GM18867 (cell line): ENCODE results near the gene ZBTB26.

Experiments
- ATAC-seq: cut with Tn5 transposase; IDR thresholded peaks from one replicate; pipeline ENCODE4 v1.9.1; 2021; ENCODE audit warnings: mild to moderate bottlenecking, moderate library complexity; ENCODE audit not compliant: unreplicated experiment

ZBTB26 gene, protein sequence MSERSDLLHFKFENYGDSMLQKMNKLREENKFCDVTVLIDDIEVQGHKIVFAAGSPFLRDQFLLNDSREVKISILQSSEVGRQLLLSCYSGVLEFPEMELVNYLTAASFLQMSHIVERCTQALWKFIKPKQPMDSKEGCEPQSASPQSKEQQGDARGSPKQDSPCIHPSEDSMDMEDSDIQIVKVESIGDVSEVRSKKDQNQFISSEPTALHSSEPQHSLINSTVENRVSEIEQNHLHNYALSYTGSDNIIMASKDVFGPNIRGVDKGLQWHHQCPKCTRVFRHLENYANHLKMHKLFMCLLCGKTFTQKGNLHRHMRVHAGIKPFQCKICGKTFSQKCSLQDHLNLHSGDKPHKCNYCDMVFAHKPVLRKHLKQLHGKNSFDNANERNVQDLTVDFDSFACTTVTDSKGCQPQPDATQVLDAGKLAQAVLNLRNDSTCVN

DNA sequence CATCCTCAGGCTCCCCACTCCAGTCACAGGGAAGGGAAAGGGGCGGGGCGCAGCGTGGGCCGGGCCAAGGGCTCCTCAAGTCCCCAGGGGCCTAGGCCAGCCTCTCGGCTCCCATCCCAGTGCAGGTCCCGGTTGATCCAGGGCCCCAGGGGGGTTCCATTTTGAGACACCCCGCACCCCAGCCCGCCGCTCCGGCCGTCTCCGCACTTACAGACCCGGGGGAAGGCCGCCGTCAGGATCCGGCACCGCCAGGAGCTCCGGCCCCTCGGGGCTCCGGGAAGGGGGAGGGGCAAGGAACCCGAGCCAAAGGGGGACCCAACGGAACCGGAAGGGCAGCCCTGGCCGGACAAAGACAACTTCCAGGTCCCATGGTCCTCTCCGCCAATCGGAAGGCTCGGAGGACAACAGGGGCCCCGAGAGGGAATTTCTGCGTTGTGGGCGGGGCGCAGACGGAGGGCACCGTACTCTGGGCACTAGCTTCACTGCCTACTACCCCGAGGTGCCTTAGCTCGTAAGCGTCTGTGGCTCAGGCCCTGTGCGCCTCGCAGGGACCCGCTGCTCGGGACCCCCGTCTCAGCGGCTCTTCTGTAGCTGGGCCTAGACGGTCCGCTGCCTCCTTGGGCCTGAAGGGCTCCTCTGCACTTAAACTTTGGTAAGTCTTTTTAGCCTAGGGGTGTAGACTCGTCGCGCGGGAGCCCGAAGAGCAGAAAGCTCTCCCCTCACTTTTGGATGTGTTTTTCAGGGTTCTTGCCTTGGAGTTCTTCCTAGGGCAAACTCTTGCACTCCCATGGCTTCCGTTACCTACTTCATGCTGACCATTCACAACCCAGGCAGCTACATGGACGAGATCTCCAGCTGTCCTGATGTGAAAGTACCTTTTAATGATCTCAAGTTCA, at the start of gene ZBTB26:
Gene ZBTB26, minus strand, starts transcription at position 287 of the 896 bp plus-strand sequence. CDS start 11,578 bp downstream, outside the sequence.
- ATAC-seq = peak; percentile 97

DNA sequence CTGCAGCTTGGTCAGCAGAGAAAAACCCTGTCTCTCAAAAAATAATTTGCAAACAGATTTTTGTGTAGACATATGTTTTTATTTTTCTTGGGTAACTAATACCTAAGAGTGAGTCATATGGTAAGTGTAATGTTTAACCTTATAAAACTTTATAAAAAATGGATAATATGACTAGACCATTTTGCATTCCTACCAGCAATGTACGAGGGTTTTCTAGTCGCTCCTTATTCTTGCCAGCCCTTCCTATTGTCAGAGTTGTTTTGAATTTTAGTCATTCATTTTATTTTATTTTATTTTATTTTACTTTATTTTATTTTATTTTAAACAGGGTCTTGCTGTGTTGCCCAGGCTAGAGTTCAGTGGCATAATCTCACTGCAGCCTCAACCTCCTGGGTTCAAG, 47.3 kb upstream of the ZBTB26 start:
- ATAC-seq = no peak

DNA sequence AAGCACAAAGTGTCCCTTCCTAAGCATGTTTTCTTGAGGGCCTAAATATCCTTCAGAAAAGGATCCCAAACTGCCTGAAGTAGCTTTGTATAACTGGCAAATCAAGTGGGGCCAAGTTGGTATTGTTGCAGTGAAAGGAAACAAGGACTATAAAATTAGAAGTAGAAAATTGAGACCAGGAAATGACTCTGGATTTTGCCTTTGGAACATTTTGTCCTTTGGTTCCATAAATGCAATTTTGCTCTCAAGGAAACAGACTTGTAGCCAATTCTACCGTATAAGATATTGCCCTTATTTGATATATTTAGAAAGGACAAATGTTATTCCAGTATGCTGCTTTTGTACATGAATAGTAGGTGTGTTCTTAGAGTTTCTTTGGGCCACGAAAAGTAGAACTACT, 43.9 kb upstream of the ZBTB26 start:
- ATAC-seq = no peak

DNA sequence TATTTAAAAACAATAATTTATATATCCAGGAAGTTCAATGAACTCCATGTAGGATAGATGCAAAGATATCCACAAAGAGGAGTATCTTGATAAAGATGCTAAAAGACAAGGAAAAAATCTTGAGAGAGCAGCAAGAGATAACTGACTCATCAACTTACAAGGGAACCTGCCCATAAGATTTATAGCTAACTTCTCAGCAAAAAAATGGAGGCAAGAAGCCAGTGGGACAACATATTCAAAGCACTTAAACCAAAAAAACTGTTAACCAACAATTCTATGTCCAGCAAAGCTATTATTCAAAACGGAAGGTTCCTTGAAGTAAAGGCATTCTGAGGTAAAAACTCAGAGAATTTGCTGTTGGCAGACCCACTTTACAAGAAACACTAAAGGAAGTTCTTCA, 29.8 kb upstream of the ZBTB26 start:
- no peak for ATAC-seq

DNA sequence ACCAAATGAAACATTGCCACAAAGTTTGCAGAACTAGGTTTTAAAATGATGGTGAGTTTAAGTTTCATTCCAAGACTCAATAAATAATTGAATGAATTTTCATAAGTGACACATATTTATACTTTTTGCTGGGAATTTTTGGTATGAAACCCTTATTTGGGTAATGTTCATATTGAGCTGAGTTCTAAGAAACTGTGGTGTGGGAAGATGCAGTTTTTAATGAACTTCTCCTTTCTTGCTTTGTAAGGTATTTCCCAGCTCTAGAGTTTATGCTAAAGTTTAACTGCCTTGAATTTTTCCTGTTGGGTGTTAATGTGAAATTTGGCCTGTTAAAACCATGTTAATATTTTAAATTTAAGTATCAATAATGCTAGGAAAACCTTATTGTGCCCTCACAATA, 24.6 kb upstream of the ZBTB26 start:
- ATAC-seq = no peak

DNA sequence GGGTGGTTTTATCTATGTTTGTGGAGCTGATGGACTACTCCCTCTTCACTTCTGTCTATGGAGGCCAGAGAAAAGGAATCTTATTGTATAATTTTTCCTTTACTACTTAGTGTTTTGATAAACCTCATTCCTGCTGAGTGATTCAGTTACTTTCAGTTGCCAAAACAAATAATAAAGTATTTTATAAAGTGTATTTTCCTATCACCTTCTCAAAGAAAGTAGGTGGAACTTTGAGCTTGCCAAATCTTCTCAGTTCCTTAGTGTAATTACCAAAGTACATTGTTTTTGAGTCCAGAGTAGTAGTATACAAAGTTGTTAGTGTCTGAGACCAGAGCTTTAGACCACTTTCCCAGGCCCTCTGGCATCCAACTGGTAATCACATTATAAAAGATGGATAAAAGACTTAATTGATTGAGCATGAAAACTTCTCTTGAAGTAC, 23.0 kb upstream of the ZBTB26 start:
- no peak for ATAC-seq

DNA sequence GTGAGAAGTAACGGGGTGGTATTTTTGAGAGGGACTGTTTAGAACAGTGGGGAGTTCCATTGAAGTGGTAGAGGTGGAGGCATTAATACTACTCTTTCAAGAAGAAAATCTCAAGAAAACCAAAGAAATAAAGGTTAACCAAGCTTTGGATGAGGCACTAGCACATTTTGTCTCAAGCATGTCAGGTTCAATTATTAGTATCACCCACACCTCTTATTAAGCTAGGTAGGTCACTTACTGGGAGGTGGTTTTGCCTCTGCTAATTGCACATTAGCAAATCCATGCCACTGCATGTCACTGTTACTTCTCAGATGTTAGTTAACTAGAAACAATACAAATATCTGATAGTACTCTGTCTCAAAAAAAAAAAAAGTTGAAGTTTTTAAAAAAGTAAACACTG, 19.7 kb upstream of the ZBTB26 start:
- ATAC-seq = no peak

DNA sequence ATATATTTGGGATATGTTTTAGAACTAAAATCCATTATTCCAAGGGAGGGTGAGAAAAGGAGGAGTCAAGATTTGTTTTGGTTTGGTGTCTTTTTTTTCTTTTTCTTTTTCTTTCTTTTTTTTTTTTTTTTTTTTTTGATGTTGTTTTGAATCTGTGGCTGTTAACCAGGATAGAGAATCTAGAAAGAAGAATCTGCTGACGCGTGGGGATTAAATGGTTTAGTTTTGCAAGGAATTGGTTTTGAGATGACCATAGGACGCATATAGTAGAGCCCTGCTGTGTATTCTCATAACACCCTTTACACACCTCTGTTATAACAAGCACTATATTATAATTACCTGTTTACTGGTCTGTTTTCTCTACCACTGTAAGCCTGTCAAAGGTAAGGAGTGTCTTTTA, 19.0 kb upstream of the ZBTB26 start:
- ATAC-seq = no peak

DNA sequence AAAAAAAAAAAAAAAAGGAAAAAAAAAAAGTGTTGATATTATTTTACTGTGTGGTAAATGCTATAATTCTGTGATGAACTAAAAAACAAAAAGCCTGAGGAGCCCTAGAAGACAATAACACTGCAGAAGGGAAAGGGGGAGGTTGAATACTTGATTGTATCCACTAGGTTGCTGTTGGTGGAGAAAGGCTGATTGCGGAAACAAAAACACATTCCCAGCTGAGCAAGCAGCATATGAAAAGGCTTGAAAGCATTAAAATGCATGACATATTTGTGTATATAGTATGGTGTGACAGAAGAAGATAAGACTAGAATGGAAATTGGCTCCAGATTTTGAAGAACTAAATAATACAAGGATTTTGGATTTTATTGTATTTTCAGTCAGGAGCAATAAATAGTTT, 18.4 kb upstream of the ZBTB26 start:
- ATAC-seq = no peak

DNA sequence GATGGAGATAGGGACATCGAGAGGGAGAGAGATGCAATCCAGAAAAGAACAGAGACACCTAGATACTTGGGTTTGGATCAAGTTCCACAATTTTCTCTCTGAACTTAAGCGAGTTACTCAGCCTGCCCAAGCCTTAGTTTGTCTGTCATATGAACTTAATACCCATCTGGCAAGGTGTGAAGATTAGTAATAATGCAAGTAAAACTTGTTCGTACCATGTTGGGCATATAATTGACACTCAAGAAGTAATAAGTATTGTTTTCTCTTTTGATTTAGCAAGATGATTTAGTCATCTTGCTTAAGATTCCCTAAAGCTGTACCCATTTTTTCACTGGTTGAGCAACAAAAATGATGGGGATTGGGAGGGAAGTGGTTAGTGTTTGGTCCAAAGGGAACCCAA, 17.0 kb upstream of the ZBTB26 start:
- ATAC-seq = peak; percentile 58

DNA sequence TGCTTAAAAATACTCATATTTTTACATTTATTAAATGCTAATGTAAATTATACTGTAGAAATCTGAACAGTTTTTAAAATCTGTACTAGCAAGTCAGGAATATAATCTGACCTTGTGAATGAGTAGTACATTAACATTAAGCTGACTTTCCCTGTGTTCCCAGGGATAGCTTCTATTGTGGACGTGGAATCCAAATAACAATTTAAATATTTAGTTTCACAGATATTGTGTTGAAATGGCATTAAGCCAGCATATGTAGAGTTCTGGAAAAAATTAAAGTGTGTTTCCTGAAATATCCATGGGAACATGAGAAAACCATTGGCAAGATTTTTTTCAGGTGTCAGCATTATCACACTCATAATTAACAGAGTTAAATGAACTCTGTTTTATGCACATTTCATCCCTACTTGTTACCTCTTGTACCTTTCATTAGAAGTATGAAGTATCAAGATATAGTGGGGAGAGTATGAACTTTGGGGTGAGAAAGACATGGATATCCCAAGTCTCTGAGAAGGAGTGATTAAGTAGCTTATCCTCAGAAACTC, 15.2 kb upstream of the ZBTB26 start:
- ATAC-seq = no peak

DNA sequence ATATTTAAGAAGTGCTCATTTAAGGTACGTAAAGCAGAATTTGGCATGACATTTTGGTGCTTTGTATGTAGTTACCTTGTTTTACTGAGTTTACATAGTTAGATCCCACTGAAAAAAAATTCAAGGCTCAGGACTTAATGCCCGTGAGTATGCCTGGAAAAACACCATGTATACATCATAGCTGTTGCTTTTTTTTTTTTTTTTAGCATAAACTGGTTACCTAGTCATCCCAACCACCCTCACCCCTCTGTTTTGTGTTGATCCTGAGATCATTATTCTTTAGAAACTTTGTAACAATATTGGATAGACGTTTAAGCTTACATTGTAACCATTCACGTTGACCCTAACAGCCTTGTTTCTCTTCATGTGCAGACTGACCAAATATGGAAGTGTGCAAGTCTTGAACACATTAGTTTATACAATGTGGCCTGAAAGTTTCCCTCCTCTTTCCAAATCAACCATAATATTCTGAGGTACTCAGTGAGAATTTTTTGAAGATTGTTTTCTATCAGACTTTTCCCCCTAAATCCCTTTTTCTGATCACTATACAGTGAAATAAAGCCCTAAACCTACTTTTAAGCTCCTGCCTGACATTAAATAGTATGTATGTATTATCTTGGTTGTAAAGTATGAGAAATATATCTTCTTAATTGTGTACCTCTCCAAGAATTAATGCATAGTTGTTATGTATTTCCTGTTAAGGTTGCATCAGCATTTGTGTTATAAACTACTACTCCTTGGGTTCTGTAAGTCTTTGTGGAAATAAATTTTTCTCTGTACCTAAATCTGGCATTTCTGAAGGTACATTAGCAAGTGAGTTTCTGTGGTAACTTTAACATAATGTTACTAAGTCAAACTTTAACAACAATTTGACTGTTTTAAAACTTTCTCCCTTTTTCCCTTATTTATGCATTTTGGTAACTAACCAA, 13.9 kb upstream of the ZBTB26 start:
- ATAC-seq = no peak

DNA sequence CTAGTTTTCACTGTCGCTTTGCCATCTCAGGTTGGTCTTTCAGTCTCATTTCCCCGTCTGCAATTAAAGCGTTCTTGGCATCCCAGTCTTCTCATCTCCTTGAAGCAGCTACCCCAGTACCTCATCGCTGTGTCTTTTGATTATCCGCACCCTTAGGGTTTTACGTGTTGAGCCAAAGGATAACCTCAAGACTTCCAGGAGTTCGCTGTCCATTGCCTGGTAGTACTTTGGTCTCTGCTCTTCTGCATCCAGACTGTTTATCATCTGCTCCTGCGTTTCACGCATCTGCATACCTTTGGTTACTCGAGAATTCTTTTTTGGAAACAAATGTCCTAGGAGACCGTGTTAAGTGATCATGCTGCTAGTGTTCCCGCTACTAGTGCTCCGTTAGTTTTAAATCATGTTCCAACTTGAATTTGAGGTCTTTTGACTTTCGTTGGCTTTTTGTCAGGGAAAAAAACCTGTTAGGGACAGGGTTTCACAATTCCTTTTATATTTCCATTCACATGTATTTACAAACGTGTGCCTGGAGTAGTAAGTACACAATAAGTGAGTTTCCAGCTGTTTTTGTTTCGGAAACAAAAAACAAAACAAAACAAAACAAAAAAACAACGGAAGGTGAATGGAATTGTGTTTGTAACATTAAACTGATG, 10.4 kb upstream of the ZBTB26 start:
- ATAC-seq = no peak

DNA sequence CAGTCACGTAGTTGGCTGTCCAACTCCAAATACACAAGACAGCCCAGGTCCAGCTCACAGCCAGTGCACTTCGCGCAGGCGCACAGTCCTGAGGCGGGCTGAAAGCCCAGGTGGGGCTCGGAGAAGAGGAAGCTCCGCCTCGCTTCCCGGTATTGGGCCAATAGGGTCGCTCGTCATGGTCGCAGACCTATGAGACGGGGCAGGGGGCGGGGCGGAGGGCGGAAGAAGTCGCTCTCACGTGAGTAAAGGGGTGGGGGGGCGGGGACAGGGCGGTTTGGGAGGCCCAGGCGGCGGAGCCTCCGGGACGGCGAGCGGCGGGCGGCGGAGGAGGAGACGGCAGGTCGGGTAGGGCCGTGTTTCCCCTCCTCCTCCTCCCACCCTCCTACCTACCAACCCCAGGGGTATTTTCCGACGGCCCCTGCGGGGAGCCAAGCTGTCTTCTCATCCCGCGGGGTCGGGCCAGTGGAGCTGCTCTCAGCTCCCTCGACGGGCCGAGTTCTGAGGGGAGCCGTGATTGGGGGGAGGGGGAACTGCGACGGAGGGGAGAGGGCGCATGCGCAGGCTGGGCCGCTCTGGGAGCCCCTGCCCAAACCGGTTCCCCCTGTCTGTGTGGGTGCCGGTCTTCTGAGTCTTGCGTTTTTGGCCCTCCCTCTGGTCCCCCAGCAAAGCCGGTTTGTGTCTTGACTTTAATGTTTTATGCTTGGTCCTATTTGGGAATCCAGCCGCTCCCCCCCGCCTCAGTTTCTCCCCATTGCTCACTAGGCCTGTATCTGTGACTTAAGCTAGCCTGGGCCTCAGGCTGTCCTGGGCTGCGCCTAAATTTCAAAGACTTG, 9.7 kb upstream of the ZBTB26 start, which contains the start of gene RABGAP1:
Gene RABGAP1, plus strand, starts transcription at position 272 of the 833 bp plus-strand sequence. CDS start 16,040 bp downstream, outside the sequence.
- ATAC-seq = peak; percentile 97

DNA sequence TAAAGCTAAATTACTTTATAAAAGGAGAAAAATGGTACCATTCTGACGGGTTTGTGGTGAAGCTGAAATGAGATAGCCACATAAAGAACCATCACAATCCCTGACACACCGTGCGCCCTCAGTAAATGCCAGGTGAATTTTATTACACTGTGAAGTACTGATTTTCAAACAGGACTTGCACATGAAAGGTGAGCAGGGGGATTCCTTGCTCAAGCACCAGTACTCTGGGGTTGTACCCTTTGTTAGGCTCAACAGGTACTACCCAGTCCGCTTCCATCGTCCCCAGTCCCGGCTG, 9.1 kb upstream of the ZBTB26 start:
- no peak for ATAC-seq

DNA sequence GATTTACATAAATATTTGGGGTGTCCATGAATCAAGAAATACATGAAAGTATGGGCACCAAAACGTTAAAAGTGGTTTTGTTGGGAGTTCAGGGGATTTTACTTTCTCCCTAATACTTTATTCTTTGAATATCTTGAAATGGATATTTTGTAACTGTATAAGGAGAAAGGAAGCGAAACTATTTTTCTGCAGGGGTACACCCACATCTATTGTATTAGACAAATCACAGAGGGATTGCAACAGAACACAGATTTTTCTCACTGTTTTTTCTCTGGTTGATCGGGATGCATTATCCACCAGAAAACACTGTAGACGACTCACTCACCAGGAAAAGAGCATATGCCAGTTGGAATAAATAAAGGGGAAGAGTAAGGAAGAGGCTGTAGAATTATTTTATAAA, 8.3 kb upstream of the ZBTB26 start:
- no peak for ATAC-seq

DNA sequence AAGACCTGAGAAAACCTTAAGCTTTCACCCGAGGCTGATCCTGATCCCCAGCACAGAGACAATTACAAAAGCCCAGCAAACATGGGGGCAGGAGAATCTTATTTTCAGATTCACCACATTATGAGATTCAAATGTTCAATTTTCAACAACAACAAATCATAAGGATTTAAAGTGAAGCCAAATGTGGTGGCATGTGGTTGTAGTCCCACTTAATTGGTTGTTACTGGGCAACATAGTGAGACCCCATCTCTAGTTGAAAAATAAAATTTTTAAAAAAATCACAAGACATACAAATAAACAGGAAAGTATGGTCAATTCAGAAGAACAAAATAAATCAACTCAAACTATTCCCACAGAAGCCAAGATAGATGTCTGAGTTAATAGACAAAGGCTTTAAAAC, 5.6 kb upstream of the ZBTB26 start:
- no peak for ATAC-seq

DNA sequence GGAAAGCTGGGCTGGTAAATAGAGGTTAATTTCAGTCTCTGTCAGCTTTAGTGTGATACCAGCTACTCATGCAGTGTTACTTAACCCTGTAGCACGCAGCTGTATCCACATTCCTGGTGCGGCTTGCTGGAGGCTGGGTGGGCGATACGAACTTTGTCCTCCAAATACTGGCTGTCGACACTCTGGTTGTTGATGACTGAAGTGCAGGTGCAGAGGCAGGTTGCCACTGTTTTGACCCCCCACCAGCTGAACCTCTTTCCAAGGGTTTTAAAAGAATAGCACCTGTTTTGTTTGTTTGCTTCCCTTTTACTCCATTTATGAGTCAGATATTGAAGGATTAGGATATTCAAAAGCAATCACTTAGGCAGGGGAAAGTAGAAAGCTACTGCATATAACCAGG, 5.2 kb upstream of the ZBTB26 start:
- ATAC-seq = no peak

DNA sequence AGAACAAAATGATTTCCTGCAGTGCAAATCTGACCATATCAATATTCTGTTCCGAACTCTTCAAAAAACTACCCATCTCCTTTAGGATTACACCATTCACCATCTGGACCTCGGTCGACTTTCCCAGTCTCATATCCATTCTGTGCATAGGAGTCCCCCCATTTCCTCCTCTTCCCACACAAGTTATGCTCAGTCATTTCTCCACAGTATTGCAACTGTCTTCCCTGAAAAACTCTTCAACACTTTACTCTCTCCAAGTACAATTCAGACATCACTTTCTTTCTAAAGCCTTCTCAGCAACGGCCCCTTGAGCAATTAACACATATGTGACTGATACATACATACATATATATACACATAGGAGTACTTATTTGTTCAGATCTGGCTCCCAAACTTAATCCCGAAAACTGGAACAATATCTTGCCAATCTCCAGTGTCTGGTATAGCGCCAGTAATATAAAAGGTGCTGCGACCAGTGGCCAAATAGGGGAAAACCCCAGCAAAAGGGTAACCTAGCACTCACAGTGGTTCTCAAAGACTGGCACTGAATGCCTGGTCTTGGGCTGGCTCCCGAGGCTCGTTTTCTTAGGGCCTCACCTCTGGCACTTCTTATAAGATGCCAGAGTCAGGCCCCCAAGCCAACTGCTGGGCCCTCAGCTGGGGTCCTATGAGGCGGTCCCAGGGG, 629 bp downstream of the ZBTB26 start:
- ATAC-seq = no peak
